ENCODE data around the gene C1QTNF6.

Gene C1QTNF6

GRCh38 chr22:37165940-37166674, 21.9 kb downstream of the C1QTNF6 start:
- in situ Hi-C loops (cut with HindIII; ENCODE audit: low sequenced_read_pairs) = no loop called here
- no peak for TF ChIP-seq CTCF (IDR thresholded peaks at IDR 0.05; ENCODE audit: low read depth, low read length)
- no peak overlapping the region for H3K4me3 ChIP-seq (ENCODE audit: low read depth, low read length)
- no peak for DNase-seq (ENCODE audit: low read depth, low spot score)

- TF ChIP-seq CTCF (IDR thresholded peaks at IDR 0.05; ENCODE audit: low read depth, low read length) = no peak
- in situ Hi-C loops (cut with HindIII; ENCODE audit: low sequenced_read_pairs) = no loop called here
- no peak for DNase-seq (ENCODE audit: low read depth, low spot score)
- H3K4me3 ChIP-seq (ENCODE audit: low read depth, low read length) = no peak overlapping the region
These were observed 23.0 kb downstream of the C1QTNF6 start for GRCh38 chr22:37165066-37165465.

- in situ Hi-C loops (cut with HindIII; ENCODE audit: low sequenced_read_pairs) = no loop called here
- DNase-seq (ENCODE audit: low read depth, low spot score) = no peak
- TF ChIP-seq CTCF (IDR thresholded peaks at IDR 0.05; ENCODE audit: low read depth, low read length) = no peak
- no peak overlapping the region for H3K4me3 ChIP-seq (ENCODE audit: low read depth, low read length)
These were observed 23.6 kb downstream of the C1QTNF6 start for GRCh38 chr22:37164505-37164887.

GRCh38 chr22:37163575-37164504, 24.2 kb downstream of the C1QTNF6 start:
- in situ Hi-C loops (cut with HindIII; ENCODE audit: low sequenced_read_pairs) = no loop called here
- no peak for TF ChIP-seq CTCF (IDR thresholded peaks at IDR 0.05; ENCODE audit: low read depth, low read length)
- H3K4me3 ChIP-seq (ENCODE audit: low read depth, low read length) = no peak overlapping the region
- DNase-seq (ENCODE audit: low read depth, low spot score) = no peak

GRCh38 chr22:37163096-37163489, 25.0 kb downstream of the C1QTNF6 start:
- no peak for TF ChIP-seq CTCF (IDR thresholded peaks at IDR 0.05; ENCODE audit: low read depth, low read length)
- in situ Hi-C loops (cut with HindIII; ENCODE audit: low sequenced_read_pairs) = no loop called here
- no peak for DNase-seq (ENCODE audit: low read depth, low spot score)
- H3K4me3 ChIP-seq (ENCODE audit: low read depth, low read length) = no peak overlapping the region

GRCh38 chr22:37162221-37163095, 25.6 kb downstream of the C1QTNF6 start:
- peak; percentile 26 for DNase-seq (ENCODE audit: low read depth, low spot score)
- no peak for TF ChIP-seq CTCF (IDR thresholded peaks at IDR 0.05; ENCODE audit: low read depth, low read length)
- in situ Hi-C loops (cut with HindIII; ENCODE audit: low sequenced_read_pairs) = no loop called here
- H3K4me3 ChIP-seq (ENCODE audit: low read depth, low read length) = no peak overlapping the region
